Measurements from ENCODE around the gene QSOX2.

DNA sequence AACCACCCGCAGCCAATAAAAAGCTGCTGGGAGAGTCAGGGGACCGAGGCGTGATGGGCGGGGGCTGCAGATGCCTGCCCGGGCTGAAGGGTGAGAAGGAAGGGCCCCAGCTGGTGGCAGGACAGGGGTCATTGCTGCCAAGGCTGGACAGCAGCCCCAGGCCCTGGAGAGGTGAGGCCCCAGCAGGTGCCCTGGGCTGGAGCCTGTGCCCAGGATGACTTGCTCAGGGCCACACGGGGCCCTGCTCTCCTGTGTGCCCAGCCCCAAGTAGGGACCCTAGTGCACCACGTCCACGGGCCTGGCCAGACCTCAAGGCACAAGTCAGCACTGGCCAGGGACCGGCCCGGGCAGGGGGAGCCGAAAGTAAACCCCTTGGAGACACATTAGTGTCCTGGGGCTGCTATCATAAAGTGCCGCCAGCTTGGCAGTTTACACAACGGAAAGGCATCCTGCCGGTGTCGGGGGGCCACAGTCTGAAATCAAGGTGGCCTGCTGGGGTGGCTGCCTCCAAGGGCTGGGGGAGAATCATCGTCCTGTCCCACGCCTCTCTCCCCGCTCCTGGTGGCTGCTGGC lies 62.7 kb downstream of the QSOX2 start:
- no peak for TF ChIP-seq POLR2A (IDR thresholded peaks at IDR 0.05)
- TF ChIP-seq, protein P1, sequence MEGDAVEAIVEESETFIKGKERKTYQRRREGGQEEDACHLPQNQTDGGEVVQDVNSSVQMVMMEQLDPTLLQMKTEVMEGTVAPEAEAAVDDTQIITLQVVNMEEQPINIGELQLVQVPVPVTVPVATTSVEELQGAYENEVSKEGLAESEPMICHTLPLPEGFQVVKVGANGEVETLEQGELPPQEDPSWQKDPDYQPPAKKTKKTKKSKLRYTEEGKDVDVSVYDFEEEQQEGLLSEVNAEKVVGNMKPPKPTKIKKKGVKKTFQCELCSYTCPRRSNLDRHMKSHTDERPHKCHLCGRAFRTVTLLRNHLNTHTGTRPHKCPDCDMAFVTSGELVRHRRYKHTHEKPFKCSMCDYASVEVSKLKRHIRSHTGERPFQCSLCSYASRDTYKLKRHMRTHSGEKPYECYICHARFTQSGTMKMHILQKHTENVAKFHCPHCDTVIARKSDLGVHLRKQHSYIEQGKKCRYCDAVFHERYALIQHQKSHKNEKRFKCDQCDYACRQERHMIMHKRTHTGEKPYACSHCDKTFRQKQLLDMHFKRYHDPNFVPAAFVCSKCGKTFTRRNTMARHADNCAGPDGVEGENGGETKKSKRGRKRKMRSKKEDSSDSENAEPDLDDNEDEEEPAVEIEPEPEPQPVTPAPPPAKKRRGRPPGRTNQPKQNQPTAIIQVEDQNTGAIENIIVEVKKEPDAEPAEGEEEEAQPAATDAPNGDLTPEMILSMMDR (IDR thresholded peaks at IDR 0.05): no peak

All from body of pancreas (tissue), 4 donors.